Heart left ventricle (tissue), 13 donors: ENCODE measurements around the gene SCRT2.

ENCODE experiments used
- CTCF ChIP-seq, 12 donors: fragments of 200-600 bp; sonication (generic) in 4 of 12; IDR thresholded peaks; one replicate each; pipeline versions ENCODE4 v1.5.0 to v1.8.0; 2018 to 2022; ENCODE audit warnings: antibody characterized with exemption in 12 of 12, mild to moderate bottlenecking in 5 of 12
- POLR2A ChIP-seq, 2 donors: fragments of 450-650 bp; IDR thresholded peaks; one replicate each; pipeline ENCODE4 v1.6.1; 2017; ENCODE audit warnings: antibody characterized with exemption in 2 of 2, mild to moderate bottlenecking in 2 of 2, moderate library complexity in 2 of 2
- donor health status: ischemic (EF 13 %, LVEDD 7.1; RV severe dilation, severe dysfunction).
- donor health status: DM: no; HTN: yes; CAD: no.
- donor health status: DM: no; HTN: no; CAD: no.
- donor health status: ischemic (EF 25% LVEDD 6.9; RV normal size, moderate dysfunction).
- donor health status: ischemic (EF 25% LVEDD 5.7; RV mildly dilated, moderate dysfunction).
- donor health status: ischemic (EF 35%, LVEDD 5.7; RV mildly dilated, moderate dysfunction).
- donor health status: nonischemic (EF 11% LVEDD 7.7; RV severe dilation, severe dysfunction).
- donor health status: DM: yes; HTN: yes; CAD: no.
- donor health status: PGD.
- donor health status: ischemic (EF 29% LVEDD 5.4; RV normal size, mild dysfunction).
- donor health status: nonischemic (EF 23%, LVEDD 6.1; RV moderate dilation, normal function).

- TF ChIP-seq CTCF (IDR thresholded peaks at IDR 0.05), result no peak
- no peak for TF ChIP-seq POLR2A (IDR thresholded peaks at IDR 0.05)
Observed at GRCh38 chr20:677957-678356, 2.4 kb upstream of the SCRT2 start.
